Fibroblast of lung (primary cell): Measurements from ENCODE around the gene KIF5A. TPM values are rescaled to one million over a fixed set of nuclear protein-coding genes. Genes with fewer than 3 reads are reported as not detected.

Source experiments
- DNase-seq, 2 donors: peaks; one replicate each; pipeline versions ENCODE4 v3.0.0 to v3.0.0-alpha.2; 2010; ENCODE audit warnings: low read depth in 2 of 2
- H2AFZ ChIP-seq: 2 replicates; pipeline ENCODE4 v1.5.1; 2012; ENCODE audit warnings: low read length, control low read depth, inconsistent platforms
- H3K27ac ChIP-seq: 2 replicates; pipeline ENCODE4 v1.5.1; 2011; ENCODE audit warnings: low read length, control low read depth; ENCODE audit not compliant: insufficient read depth
- H3K27me3 ChIP-seq: 2 replicates; pipeline ENCODE4 v1.5.1; 2011; ENCODE audit warnings: mild to moderate bottlenecking, low read length; ENCODE audit not compliant: control insufficient read depth, insufficient read depth
- H3K36me3 ChIP-seq: 2 replicates; pipeline ENCODE4 v1.5.1; 2011; ENCODE audit warnings: low read length; ENCODE audit not compliant: control insufficient read depth, insufficient read depth
- H3K4me1 ChIP-seq: 2 replicates; pipeline ENCODE4 v1.5.1; 2011; ENCODE audit warnings: low read length; ENCODE audit not compliant: control insufficient read depth, insufficient read depth; ENCODE audit errors: extremely low read depth
- H3K4me2 ChIP-seq: 2 replicates; pipeline ENCODE4 v1.5.1; 2011; ENCODE audit warnings: low read length, control low read depth; ENCODE audit not compliant: insufficient read depth; ENCODE audit errors: extremely low read depth
- H3K4me3 ChIP-seq, 4 experiments: fragments of 200-600 bp in 1 of 4; sonication (generic) in 1 of 4; replicated peaks in 1 of 4; 2 replicates each; pipeline ENCODE4 v1.5.1; 2011 to 2016; ENCODE audit warnings: low read length in 4 of 4, low read depth in 3 of 4, mild to moderate bottlenecking in 3 of 4, control low read depth in 2 of 4, inconsistent platforms in 1 of 4, mixed read lengths in 1 of 4; ENCODE audit not compliant: insufficient read depth in 1 of 4; ENCODE audit errors: control extremely low read depth in 1 of 4
- H3K79me2 ChIP-seq: 2 replicates; pipeline ENCODE4 v1.5.1; 2012; ENCODE audit warnings: mild to moderate bottlenecking, low read length, inconsistent platforms; ENCODE audit not compliant: control insufficient read depth, insufficient read depth
- H3K9ac ChIP-seq: 2 replicates; pipeline ENCODE4 v1.5.1; 2011; ENCODE audit warnings: mild to moderate bottlenecking, low read length, control low read depth; ENCODE audit not compliant: insufficient read depth
- H3K9me3 ChIP-seq: 2 replicates; pipeline ENCODE4 v1.5.1; 2012; ENCODE audit warnings: low read depth, low read length; ENCODE audit not compliant: control insufficient read depth, insufficient read depth
- H4K20me1 ChIP-seq: 2 replicates; pipeline ENCODE4 v1.5.1; 2011; ENCODE audit warnings: low read length; ENCODE audit not compliant: control insufficient read depth, insufficient read depth; ENCODE audit errors: extremely low read depth
- CTCF ChIP-seq, 2 donors: IDR thresholded peaks in 1 of 2; conservative IDR thresholded peaks in 1 of 2; 1 replicate in 1 of 2; 2 replicates in 1 of 2; pipeline ENCODE4 v1.5.1; 2011 to 2012; ENCODE audit warnings: low read length in 2 of 2, control low read depth in 1 of 2, inconsistent platforms in 1 of 2, low read depth in 1 of 2, mild to moderate bottlenecking in 1 of 2
- EZH2 ChIP-seq: IDR thresholded peaks from 2 replicates; pipeline ENCODE4 v1.5.1; 2012; ENCODE audit warnings: low read length, control low read depth, mild to moderate bottlenecking; ENCODE audit errors: missing control alignments
- polyA plus RNA-seq, 2 donors: library from polyadenylated mRNA; depleted of rRNA in 1 of 2; stranded (reverse) in 1 of 2; unstranded in 1 of 2; fragments of >200 nt; gene quantifications; 2 replicates each; pipeline ENCODE4 v1.2.1, GENCODE V29; 2011 to 2012; ENCODE audit warnings: missing spikeins in 1 of 2
- total RNA-seq: library from RNA; depleted of rRNA; stranded (reverse); fragments of >200 nt; gene quantifications from 2 replicates; pipeline ENCODE4 v1.2.1, GENCODE V29; 2014

Gene KIF5A
- total and polyA plus RNA-seq, 2 donors (not counting 1 experiment from before 2014, with no cell fraction given): 0.53 to 1.3 TPM

GRCh38 chr12:57604992-57605810, 55.4 kb downstream of the KIF5A start:
- H3K9me3 ChIP-seq: no peaks in the 10 kb centered on the region
- H3K79me2 ChIP-seq: no peaks in the 10 kb centered on the region
- H3K27ac ChIP-seq: no peak overlapping the region
- H4K20me1 ChIP-seq: no peaks in the 10 kb centered on the region
- peak overlapping the region; percentile 64 for H3K4me2 ChIP-seq
- no peaks in the 10 kb centered on the region for H3K27me3 ChIP-seq
- H3K4me3 ChIP-seq: peak overlapping the region; percentile 30 to 79 (median 54)
- peak overlapping the region; percentile 6 for H2AFZ ChIP-seq
- DNase-seq: peak in 1 of 2 donors; percentile 37
- peaks cover 2% of the 10 kb centered on the region for H3K36me3 ChIP-seq
- H3K9ac ChIP-seq: peak overlapping the region; percentile 67
- TF ChIP-seq EZH2: no peak
- no peak for TF ChIP-seq CTCF (conservative IDR thresholded peaks at IDR 0.05 in 1 of 2, IDR thresholded peaks at IDR 0.05 in 1 of 2; ENCODE audit: low read depth in 1 of 2, low read length in 2 of 2)
- H3K4me1 ChIP-seq: peaks cover 5% of the 10 kb centered on the region

DNA sequence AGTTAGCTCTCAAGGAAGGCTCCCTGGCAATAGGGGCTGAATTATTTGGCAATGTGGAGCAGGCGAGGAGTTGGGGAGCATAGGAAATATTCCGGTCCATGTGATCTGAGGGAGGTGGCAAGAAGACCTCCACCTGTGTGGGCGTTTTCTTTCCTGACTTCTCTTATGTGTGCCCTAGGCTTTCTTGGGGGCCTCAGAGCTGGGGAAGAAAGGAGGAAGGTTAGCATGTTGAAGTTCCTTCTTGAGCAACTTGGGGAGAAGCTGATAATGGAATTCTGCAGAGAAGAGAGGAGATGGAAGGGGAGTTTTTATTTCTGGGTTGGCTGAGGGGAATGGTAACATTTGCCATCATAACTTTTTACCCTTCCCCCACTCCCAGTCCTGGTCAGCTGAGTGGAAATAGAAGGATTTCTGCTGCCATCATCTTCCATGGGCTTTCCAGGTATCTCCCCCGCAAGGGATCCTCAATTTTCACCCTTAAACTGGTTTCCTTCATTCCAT, 56.0 kb downstream of the KIF5A start:
- TF ChIP-seq EZH2 (no peak), CTCF (conservative IDR thresholded peaks at IDR 0.05 in 1 of 2, IDR thresholded peaks at IDR 0.05 in 1 of 2; ENCODE audit: low read depth in 1 of 2, low read length in 2 of 2) (no peak)
- Histone ChIP-seq H3K27me3 (no peaks in the 10 kb centered on the region), H4K20me1 (no peaks in the 10 kb centered on the region), H3K4me2 (peak overlapping the region; percentile 64), H3K36me3 (peaks cover 2% of the 10 kb centered on the region), H3K27ac (no peak overlapping the region), H3K4me1 (peaks cover 11% of the 10 kb centered on the region), H2AFZ (no peak overlapping the region), H3K9me3 (no peaks in the 10 kb centered on the region), H3K79me2 (no peaks in the 10 kb centered on the region), H3K4me3 (peak overlapping the region in 2 of 4 experiments; percentile 72 to 79), H3K9ac (no peak overlapping the region)
- DNase-seq: no peak

GRCh38 chr12:57606399-57606798, 56.6 kb downstream of the KIF5A start:
- no peak for DNase-seq
- Histone ChIP-seq H3K4me3 (no peak overlapping the region), H3K27ac (no peak overlapping the region), H3K79me2 (no peaks in the 10 kb centered on the region), H3K4me2 (no peak overlapping the region), H3K9ac (no peak overlapping the region), H3K9me3 (no peaks in the 10 kb centered on the region), H2AFZ (no peak overlapping the region), H3K27me3 (no peaks in the 10 kb centered on the region), H4K20me1 (no peaks in the 10 kb centered on the region), H3K4me1 (peaks cover 13% of the 10 kb centered on the region), H3K36me3 (peaks cover 2% of the 10 kb centered on the region)
- TF ChIP-seq EZH2: no peak
- TF ChIP-seq CTCF (conservative IDR thresholded peaks at IDR 0.05 in 1 of 2, IDR thresholded peaks at IDR 0.05 in 1 of 2; ENCODE audit: low read depth in 1 of 2, low read length in 2 of 2): no peak
